Cardiac ventricle fibroblast (primary cell): ENCODE data around the gene TMEM40. TPM values are rescaled to one million over a fixed set of nuclear protein-coding genes. Genes with fewer than 3 reads are reported as not detected.

Experiments
- total RNA-seq: library from RNA; depleted of rRNA; stranded (reverse); fragments of >200 nt; gene quantifications from 2 replicates; pipeline ENCODE4 v1.2.3, GENCODE V29; 2015

Gene TMEM40, protein sequence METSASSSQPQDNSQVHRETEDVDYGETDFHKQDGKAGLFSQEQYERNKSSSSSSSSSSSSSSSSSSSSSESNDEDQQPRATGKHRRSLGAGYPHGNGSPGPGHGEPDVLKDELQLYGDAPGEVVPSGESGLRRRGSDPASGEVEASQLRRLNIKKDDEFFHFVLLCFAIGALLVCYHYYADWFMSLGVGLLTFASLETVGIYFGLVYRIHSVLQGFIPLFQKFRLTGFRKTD
- not detected in 2 replicates for total RNA-seq

DNA sequence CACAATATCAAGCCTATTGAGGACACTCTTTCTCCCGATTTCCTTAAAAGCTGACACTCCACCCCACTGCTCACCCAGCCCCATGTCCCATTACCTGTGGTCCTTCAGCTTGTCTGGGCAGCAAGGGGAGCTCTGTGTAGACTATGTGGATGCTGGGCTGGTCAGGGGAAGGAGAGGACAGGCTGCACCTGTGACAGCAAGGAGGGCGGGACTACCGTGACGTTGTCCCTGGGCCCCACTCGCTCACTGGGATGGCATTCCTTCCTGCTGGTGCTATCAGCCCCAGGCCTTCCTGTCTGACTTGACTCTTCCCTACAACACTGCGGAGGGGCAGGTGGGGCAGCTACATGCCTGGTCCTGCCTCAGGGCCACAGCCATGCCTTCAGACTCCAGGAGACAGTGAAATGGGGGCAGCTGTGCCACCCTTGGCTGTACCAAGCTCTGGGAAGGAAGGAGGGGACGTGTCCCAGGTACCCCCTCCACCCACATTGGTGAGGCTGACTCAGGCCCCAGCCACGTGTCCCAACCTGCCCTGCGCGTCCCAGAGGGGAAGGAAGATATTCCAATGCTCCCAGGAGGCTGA lies at the start of gene TMEM40:
Gene TMEM40, minus strand, starts transcription at position 163 of the 583 bp plus-strand sequence. CDS start 9,427 bp downstream, outside the sequence.

DNA sequence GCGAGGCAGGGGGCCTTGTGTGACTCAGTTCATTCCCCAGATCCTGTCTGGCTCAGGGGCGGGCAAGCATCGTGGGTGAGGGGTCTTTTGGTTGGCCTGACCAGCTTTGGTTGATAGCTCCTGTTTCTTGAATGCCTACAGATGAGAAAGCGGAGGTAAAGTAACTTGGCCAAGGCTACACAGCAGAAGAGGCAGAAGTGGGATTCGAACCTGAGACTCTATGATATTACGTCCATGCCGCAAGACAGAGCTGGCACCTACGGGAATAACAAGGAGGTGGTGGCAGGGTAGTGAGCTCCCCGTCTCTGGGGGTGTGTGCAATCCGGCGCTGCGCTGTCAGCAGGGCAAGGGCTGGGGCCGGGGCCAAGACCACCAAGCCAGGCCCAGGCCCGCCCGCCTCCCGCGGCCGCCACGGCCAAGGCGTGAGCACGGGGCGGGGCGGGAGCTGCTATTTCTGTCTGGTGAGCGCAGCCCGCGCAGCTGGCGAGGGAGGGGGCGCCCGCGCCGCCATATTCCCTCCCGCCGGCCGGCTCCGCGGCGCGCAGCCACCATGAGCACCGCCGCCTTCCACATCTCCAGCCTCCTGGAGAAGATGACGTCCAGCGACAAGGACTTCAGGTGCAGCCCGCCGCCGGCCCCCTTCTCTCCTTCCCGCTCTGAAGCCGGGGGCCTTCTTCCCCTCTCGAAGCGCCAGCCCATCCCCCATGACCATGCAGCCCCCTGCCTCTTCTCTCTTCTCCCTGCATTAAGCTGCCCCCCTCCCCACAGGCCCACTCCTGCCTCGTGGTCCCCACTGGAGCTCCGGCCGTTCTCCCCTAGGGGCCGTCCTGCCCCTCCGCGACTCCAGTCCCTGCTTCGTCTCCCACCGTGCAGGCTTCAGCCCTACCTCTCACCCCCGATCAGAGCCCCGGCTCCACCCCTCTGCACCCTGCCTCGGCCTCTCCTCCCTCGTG lies 37.4 kb upstream of the TMEM40 start, which contains the start of gene CAND2:
Gene CAND2, plus strand, starts transcription at position 510 of the 953 bp plus-strand sequence. Its CDS starts 41 bp downstream, at position 551.

Other genes starting within 250 kb of the TMEM40 start
- not detected in 2 replicates for gene MKRN2OS, start 213.8 kb downstream of the TMEM40 start, total RNA-seq
- 30.1 and 32.7 TPM in 2 replicates for gene MKRN2, start 202.2 kb downstream of the TMEM40 start, total RNA-seq
- 42.9 and 46.7 TPM in 2 replicates for gene RAF1, start 95.1 kb downstream of the TMEM40 start, total RNA-seq
- 0.44 and 0.81 TPM in 2 replicates for gene CAND2, start 37.4 kb upstream of the TMEM40 start, total RNA-seq
- 1,888 and 2,516 TPM in 2 replicates for gene RPL32, start 82.3 kb upstream of the TMEM40 start, total RNA-seq